Immature natural killer cell (primary cell): Measurements from ENCODE around the gene LAMTOR4. TPM values are rescaled to one million over a fixed set of nuclear protein-coding genes. Genes with fewer than 3 reads are reported as not detected.

ENCODE experiments used
- DNase-seq, 3 donors: peaks; one replicate each; pipeline ENCODE4 v3.0.0; 2022; ENCODE audit warnings: mixed read lengths in 1 of 3
- H3K27ac Mint-ChIP-seq, 6 donors: one replicate each; pipeline ENCODE4 v1.8.0; 2020; ENCODE audit warnings: mixed read lengths in 6 of 6, mild to moderate bottlenecking in 5 of 6, inconsistent platforms in 4 of 6, moderate library complexity in 3 of 6
- H3K27me3 Mint-ChIP-seq, 3 donors: one replicate each; pipeline ENCODE4 v1.8.0; 2020 to 2021; ENCODE audit warnings: low read depth in 3 of 3, mild to moderate bottlenecking in 3 of 3, mixed read lengths in 3 of 3, moderate library complexity in 3 of 3, inconsistent platforms in 1 of 3
- H3K36me3 Mint-ChIP-seq, 3 donors: one replicate each; pipeline ENCODE4 v1.8.0; 2020; ENCODE audit warnings: mixed read lengths in 3 of 3, inconsistent platforms in 2 of 3, mild to moderate bottlenecking in 2 of 3
- H3K4me1 Mint-ChIP-seq, 2 donors: one replicate each; pipeline ENCODE4 v1.8.0; 2020; ENCODE audit warnings: inconsistent platforms in 2 of 2, mild to moderate bottlenecking in 2 of 2, mixed read lengths in 2 of 2, moderate library complexity in 1 of 2
- H3K4me3 Mint-ChIP-seq, 5 donors: one replicate each; pipeline ENCODE4 v1.8.0; 2020; ENCODE audit warnings: mild to moderate bottlenecking in 5 of 5, mixed read lengths in 5 of 5, inconsistent platforms in 3 of 5, moderate library complexity in 3 of 5
- H3K9me3 Mint-ChIP-seq, 6 donors: one replicate each; pipeline ENCODE4 v1.8.0; 2020; ENCODE audit warnings: mild to moderate bottlenecking in 6 of 6, mixed read lengths in 6 of 6, inconsistent platforms in 4 of 6, moderate library complexity in 3 of 6
- polyA plus RNA-seq, 3 donors: library from polyadenylated mRNA; unstranded; fragments of 300-500 nt; fragmentation: Illumina TruSeq; gene quantifications; one replicate each; pipeline ENCODE4 v1.2.3, GENCODE V29; 2021

The LAMTOR4 gene
- polyA plus RNA-seq, 3 donors from 2014 or later, result 408 to 587 (median 569) TPM

DNA sequence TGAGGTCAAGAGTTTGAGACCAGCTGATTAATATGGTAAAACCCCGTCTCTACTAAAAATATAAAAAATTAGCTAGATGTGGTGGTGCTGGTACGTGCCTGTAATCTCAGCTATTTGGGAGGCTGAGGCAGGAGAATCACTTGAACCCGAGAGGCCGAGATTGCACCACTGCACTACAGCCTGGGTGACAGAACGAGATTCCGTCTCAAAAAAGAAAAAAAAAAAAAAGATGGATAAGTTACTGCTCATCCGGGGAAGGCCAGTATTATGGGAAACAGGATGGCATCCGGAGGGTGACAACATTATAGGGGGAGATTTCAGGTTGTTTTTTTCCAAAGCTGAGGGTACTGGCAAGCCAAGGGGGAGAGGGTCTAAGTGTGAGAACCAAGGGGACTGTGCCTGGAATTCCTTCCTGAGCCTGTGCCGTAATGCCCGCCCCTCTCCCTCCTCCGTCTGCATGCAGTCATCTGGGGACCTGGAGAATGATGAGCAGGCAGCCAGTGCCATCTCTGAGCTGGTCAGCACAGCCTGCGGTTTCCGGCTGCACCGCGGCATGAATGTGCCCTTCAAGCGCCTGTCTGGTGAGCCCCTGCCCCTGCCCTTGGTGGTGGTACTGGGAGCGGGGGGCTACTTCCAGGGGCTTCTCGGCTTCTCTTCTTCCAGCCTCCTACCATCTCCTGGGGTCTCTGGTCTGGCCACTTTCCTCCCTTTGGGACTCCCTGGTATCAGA is 4.4 kb downstream of the LAMTOR4 start:
- peaks cover 9 to 14% (median 10%) of the 10 kb centered on the region in 3 donors for H3K36me3 Mint-ChIP-seq
- no peak overlapping the region for H3K4me3 Mint-ChIP-seq
- no peaks in the 10 kb centered on the region for H3K9me3 Mint-ChIP-seq
- H3K4me1 Mint-ChIP-seq, result peaks cover 48 to 60% of the 10 kb centered on the region in 2 donors
- peaks cover 4 to 14% (median 9%) of the 10 kb centered on the region in 3 donors for H3K27me3 Mint-ChIP-seq
- DNase-seq, result no peak
- peak overlapping the region in 2 of 6 donors; percentile 31 to 40 for H3K27ac Mint-ChIP-seq

DNA sequence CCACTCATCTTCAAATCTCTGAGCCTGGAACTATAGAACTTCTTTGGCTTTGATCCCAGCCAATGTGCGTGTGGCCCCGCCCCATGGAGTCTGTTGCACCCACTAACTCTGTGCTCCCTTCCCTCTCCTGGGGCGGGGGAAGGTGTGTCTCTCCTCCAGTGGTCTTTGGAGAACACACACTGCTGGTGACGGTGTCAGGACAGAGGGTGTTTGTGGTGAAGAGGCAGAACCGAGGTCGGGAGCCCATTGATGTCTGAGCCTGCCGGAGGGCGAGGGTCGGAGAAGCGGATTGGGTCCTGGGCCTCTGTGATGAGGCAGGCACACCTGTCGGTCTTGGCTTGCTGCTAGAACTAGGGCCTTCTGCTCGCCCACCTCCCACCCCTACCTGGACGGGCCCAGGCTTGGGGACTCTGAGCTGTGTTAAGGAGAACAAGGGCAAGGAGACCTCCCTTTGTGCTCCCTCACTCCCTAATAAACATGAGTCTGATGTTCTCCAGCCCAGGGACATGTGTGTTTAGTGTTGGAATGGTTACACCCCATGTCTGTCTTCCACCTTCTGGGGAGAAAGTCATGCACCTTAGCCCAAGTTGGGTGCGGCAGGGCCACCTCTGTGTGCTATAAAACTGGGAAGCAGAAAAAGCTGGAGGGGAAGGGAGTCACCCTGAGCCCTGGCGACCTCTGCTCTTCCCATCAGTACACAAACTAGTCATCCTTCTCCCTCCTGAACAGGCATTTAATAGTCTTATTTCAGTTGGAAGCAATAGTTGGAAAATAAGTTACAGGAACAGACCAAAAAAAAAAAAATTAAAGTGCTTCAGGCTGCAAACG is 5.2 kb downstream of the LAMTOR4 start:
- no peaks in the 10 kb centered on the region for H3K9me3 Mint-ChIP-seq
- H3K36me3 Mint-ChIP-seq, result peaks cover 9 to 14% (median 10%) of the 10 kb centered on the region in 3 donors
- H3K27ac Mint-ChIP-seq, result peak overlapping the region in 5 of 6 donors; percentile 6 to 69 (median 31)
- H3K27me3 Mint-ChIP-seq, result peaks cover 0 to 9% (median 5%) of the 10 kb centered on the region in 3 donors
- H3K4me3 Mint-ChIP-seq, result peak overlapping the region in 1 of 5 donors; percentile 18
- DNase-seq, result no peak
- H3K4me1 Mint-ChIP-seq, result peaks cover 43 to 55% of the 10 kb centered on the region in 2 donors

DNA sequence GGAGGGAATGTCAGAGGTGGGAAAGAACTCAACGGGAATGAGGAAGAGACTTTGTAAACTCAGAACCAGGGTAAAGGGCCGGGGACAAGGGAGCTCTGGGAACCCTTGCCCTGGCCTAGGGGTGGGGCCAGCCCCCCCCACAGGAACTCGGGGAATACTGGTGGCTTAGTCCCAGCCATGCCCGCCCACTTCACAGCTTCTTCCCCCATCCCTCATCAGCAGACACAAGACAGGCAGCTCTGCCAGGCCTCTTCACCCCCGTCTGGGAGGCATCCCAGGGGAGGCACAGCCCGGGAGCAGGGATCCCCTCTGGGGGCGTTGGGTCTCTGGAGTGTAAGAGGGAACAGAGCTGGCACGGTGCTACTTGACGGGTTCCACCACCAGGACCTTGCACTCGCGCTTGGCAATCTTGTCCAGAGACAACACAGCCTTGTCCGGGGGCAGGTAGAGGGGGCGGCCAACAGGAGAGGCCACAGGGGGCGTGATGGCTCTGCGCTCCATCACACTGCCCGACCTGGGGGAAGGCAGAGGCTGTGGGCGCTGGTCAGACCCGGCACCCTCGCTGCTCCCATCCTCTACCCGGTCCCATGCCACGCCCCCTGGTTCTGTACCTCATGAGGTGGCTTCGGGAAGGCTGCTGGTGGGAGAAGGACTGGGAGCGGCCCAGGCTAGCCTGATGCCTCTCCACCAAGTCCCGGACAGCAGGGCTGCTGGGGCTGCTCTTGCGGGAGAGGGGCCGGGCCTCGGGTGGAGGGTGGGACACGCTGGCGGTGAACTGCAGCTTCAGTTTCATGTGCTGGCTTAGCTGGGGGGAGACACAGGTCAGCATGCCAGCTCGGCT is 6.2 kb downstream of the LAMTOR4 start:
- H3K4me1 Mint-ChIP-seq, result peaks cover 45 to 51% of the 10 kb centered on the region in 2 donors
- H3K36me3 Mint-ChIP-seq, result peaks cover 9 to 14% (median 10%) of the 10 kb centered on the region in 3 donors
- no peak overlapping the region for H3K27ac Mint-ChIP-seq
- no peaks in the 10 kb centered on the region for H3K9me3 Mint-ChIP-seq
- peak overlapping the region in 1 of 5 donors; percentile 56 for H3K4me3 Mint-ChIP-seq
- no peak for DNase-seq
- H3K27me3 Mint-ChIP-seq, result peaks cover 0 to 9% (median 4%) of the 10 kb centered on the region in 3 donors

DNA sequence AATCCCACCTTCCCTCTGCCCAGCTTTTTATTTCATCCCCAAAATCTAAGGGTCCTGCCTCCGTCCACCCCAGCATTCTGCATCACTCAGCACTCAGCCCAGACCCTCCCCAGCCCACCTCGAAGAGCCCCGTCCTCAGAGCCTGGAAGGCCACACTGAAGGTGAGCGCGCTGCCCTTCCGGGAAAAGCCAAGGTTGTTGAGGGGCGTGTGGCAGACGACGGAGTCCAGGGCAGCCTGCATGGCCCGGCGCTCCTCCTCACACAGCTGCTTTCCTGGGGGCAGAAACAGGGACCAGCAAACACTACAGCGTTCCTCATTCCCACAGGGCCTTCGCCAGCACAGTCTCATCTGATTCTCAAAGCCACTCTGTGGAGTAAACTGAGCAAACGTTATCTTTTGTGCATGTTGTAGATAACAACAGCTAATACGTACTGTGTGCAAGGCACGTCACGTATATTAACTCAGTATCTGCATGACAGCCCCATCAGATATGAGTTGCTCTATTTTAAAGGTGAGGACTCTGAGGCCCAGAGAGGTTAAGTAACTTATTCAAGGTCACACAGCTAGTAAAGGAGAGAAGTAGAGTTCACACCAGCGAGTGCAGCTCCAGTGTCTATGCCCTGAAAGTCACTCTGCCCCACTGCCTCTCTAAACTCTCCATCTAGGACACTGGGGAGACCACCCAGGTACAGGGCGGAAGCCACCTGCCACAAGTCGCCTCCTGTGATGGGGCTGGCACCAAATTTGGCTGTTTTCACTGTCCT is 7.0 kb downstream of the LAMTOR4 start:
- no peak for DNase-seq
- Mint-ChIP-seq H3K9me3 (no peaks in the 10 kb centered on the region), H3K4me1 (peaks cover 38 to 42% of the 10 kb centered on the region in 2 donors), H3K36me3 (peaks cover 4 to 8% (median 6%) of the 10 kb centered on the region in 3 donors), H3K27me3 (peaks cover 0 to 9% (median 4%) of the 10 kb centered on the region in 3 donors), H3K27ac (peak overlapping the region in 4 of 6 donors; percentile 47 to 83 (median 66)), H3K4me3 (peak overlapping the region in 3 of 5 donors; percentile 9 to 56 (median 18))

DNA sequence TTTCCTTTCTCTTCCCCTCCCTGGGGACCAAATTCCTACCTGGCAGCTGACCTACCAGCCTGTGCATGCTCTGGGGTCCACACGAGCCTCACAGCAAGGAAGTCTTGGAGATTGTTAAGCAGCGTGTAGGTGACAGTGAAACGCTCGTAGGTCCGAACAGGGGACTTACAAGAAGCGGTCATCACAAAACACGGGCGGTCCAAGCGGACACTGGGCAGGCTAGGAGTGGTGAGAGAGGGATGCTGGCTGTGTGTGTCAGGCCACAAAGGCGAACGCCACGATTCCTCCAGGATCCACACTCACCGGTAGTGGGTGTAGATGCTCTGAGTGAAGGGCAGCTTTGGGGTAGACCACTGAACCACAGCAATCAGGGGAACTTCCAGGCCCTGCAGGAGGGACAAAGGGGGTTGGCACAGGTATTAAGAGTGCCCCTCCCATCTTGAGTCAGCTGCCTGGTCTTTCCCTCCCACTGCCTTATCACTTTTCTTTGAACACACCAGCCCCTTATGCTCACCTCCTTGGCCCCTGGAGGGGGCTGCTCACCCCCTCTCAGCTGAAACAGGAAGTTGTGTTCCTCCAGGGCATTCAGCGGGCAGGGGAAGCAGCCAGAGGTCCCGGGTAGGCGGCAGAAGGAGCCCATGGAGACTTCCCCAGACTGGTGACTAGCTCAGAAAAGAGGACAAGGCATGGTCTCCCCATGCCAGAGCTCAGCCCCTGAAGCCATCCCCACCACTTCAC is 7.8 kb downstream of the LAMTOR4 start:
- peak overlapping the region; percentile 48 to 86 (median 70) for H3K4me3 Mint-ChIP-seq
- DNase-seq, result no peak
- no peaks in the 10 kb centered on the region for H3K9me3 Mint-ChIP-seq
- peaks cover 0 to 9% (median 4%) of the 10 kb centered on the region in 3 donors for H3K27me3 Mint-ChIP-seq
- peak overlapping the region; percentile 67 to 84 (median 81) for H3K27ac Mint-ChIP-seq
- peaks cover 38 to 42% of the 10 kb centered on the region in 2 donors for H3K4me1 Mint-ChIP-seq
- peaks cover 4 to 8% (median 6%) of the 10 kb centered on the region in 3 donors for H3K36me3 Mint-ChIP-seq

DNA sequence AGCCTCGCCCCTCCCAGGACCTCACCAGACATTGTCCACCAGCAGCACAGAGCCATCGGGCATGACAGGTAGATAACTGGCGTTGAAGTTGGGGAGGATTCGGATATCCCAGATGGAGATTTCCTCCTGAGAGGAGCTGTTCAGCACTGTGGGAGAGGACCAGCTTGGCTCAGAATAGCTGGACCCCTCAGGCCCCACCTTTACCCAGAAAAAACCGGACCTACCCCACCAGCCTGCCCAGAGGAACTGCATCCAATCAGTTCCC is 8.3 kb downstream of the LAMTOR4 start:
- peak overlapping the region; percentile 67 to 93 (median 81) for H3K27ac Mint-ChIP-seq
- peak overlapping the region; percentile 48 to 86 (median 70) for H3K4me3 Mint-ChIP-seq
- H3K36me3 Mint-ChIP-seq, result peaks cover 4 to 8% (median 6%) of the 10 kb centered on the region in 3 donors
- no peak for DNase-seq
- H3K27me3 Mint-ChIP-seq, result peaks cover 0 to 12% (median 4%) of the 10 kb centered on the region in 3 donors
- H3K9me3 Mint-ChIP-seq, result no peaks in the 10 kb centered on the region
- peaks cover 36 to 37% of the 10 kb centered on the region in 2 donors for H3K4me1 Mint-ChIP-seq

DNA sequence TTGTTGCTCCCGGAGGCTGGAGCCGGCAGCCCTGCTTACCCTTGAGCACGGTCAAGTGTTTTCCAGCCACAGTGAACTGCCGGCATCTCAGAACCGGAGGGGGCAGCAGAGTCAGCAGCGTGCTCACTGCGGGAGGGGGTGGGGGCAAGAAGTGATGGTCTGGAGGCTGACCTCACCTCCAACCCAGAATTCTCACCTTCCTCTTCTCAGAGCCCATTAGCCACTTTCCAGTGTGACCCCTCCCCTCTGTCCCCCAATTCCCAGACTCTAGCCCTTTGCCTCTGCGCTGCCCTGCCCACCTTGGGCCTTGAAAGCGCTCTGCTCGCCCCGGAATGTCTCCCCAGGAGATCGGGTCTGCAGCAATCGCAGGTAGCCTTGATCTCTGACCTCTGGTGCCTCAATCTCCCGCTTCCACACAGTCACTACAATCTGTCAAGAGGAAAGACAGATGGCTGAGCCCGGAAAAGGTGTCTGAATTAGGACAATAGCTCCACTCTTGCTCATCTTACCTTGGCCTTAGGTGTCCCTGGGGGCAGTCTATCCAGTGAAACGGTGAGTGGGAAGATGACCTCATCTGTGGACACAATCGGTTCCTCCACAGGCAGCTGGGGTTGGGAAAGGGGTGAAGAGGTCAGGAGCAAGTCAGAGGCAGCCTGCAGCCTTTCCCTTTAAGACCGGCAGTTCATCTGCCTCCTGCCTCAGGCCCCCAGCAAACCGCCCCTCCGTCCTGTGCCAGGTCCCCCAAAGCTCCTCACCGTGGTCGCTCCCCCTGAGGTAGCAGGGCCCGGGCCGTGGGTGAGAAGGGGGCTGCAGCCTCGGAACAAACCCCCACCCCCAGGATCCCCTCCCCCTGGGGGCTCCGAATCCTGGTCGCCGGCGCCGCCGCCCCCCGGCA is 8.9 kb downstream of the LAMTOR4 start:
- Mint-ChIP-seq H3K4me3 (peak overlapping the region; percentile 83 to 90 (median 86)), H3K27ac (peak overlapping the region; percentile 70 to 94 (median 90)), H3K9me3 (no peaks in the 10 kb centered on the region), H3K36me3 (peaks cover 1 to 4% (median 1%) of the 10 kb centered on the region in 3 donors), H3K27me3 (peaks cover 0 to 12% (median 5%) of the 10 kb centered on the region in 3 donors), H3K4me1 (peaks cover 32% of the 10 kb centered on the region in 2 donors)
- no peak for DNase-seq

DNA sequence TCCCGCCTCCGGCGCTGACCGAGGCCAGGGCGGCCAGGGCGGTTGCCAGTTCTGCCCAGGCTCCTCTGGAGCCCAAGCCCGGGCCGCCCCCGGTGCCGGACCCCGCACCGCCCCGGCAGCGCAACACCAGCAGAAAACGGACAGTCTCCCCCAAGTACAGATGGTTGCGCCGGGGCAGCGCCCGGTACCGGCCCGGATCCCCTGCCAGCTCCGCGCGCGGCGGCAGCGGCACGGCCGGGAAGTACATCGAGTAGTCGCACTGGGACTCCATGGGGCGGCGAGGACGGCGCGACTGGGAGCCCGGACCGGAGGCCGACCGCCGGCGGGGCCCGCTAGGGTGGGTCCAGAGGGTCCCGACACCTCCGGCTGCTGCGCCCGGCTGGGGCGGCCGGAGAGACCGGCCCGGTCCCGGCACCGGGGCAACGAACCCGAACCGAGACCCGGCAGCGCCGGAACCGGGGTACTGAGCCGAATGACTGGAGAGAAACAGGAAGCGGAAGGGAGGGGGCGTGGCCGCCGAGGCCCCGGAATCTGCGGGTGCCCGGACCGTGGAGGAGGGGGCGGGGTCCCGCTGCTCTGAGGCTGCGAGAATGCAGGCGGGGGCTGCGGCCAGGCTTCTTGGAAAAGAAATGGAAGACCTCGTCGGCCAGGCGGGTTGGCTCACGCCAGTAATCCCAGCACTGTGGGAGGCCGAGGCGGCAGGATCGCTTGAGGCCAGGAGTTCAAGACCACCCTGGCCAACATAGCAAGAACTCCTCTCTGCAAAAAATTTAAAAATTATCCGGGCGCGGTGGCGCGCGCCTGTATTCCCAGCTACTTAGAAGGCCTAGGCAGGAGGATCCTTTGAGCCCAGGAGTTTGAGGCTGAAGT is 9.7 kb downstream of the LAMTOR4 start, which contains the start of gene TRAPPC14:
TRAPPC14 (minus strand) TSS at position 495 of the 870 bp plus-strand sequence; CDS start at position 271, 224 bp downstream.
- H3K4me1 Mint-ChIP-seq, result peaks cover 29 to 31% of the 10 kb centered on the region in 2 donors
- H3K36me3 Mint-ChIP-seq, result peaks cover 0 to 4% (median 0%) of the 10 kb centered on the region in 3 donors
- H3K27ac Mint-ChIP-seq, result peak within 1 kb of the TSS; percentile 74 to 94 (median 90)
- peak; percentile 86 to 88 (median 88) for DNase-seq
- peaks cover 0 to 12% (median 6%) of the 10 kb centered on the region in 3 donors for H3K27me3 Mint-ChIP-seq
- peak within 1 kb of the TSS; percentile 83 to 90 (median 86) for H3K4me3 Mint-ChIP-seq
- H3K9me3 Mint-ChIP-seq, result no peaks in the 10 kb centered on the region

DNA sequence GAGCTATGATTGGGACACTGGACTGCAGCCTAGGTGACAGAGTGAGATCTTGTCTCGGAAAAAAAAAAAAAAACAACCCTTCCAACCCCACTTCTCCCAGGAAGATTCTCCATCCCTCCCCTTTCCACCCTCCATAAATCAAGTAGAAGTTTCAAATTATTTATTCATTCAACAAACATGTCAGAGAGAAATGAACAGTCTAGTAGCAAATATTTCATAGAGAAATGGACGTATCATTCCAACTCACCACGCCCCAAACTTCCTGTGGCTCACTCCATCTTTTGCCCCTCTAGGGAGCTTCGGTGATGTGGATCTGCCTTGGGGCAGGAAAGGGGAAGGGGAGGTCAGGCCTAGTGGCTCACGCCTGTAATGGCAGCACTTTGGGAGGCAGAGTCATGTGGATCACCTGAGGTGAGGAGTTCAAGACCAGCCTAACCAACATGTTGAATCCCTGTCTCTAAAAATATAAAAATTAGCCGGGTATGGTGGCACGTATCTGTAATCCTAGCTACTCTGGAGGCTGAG is 10.4 kb downstream of the LAMTOR4 start:
- peak overlapping the region; percentile 78 to 85 (median 83) for H3K4me3 Mint-ChIP-seq
- H3K27ac Mint-ChIP-seq, result peak overlapping the region; percentile 66 to 86 (median 79)
- DNase-seq, result no peak
- H3K4me1 Mint-ChIP-seq, result peaks cover 29 to 30% of the 10 kb centered on the region in 2 donors
- peaks cover 0 to 12% (median 9%) of the 10 kb centered on the region in 3 donors for H3K27me3 Mint-ChIP-seq
- no peaks in the 10 kb centered on the region for H3K9me3 Mint-ChIP-seq
- H3K36me3 Mint-ChIP-seq, result peaks cover 0 to 4% (median 0%) of the 10 kb centered on the region in 3 donors

DNA sequence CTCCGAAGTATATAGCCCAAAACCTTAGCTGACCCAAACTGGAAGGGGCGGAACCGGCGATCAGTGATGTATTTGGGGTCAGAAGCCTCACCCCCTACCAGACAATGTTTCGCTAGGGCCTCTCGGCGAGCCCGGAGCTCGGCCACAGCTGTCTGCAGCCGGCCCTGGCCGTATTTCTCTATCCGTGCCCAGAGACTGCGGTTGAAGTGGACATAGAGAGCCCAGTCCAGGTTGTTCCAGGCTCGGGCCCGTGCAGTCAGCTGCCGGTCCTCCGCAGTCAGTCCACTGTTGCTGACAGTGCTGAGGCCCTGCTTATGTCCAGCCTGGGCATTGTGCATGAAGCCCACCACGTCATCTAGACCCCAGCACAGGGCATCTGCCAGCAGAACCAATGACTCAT is 11.3 kb downstream of the LAMTOR4 start:
- no peak for DNase-seq
- Mint-ChIP-seq H3K27me3 (peaks cover 0 to 12% (median 9%) of the 10 kb centered on the region in 3 donors), H3K27ac (no peak overlapping the region), H3K4me1 (peaks cover 28 to 29% of the 10 kb centered on the region in 2 donors), H3K4me3 (peak overlapping the region in 3 of 5 donors; percentile 7 to 83 (median 78)), H3K36me3 (peaks cover 0 to 4% (median 0%) of the 10 kb centered on the region in 3 donors), H3K9me3 (no peaks in the 10 kb centered on the region)
